Stimulated activated CD8-positive, alpha-beta memory T cell treated with anti-CD3 and anti-CD28 coated beads, Interleukin-7, amount 100 ng/mL, for 24 hours (primary cell): ENCODE results near the gene SAP30BP.

Experiments
- DNase-seq: peaks from one replicate; pipeline ENCODE4 v3.0.0-alpha.2; 2020; ENCODE audit warnings: low read depth

SAP30BP gene

DNA sequence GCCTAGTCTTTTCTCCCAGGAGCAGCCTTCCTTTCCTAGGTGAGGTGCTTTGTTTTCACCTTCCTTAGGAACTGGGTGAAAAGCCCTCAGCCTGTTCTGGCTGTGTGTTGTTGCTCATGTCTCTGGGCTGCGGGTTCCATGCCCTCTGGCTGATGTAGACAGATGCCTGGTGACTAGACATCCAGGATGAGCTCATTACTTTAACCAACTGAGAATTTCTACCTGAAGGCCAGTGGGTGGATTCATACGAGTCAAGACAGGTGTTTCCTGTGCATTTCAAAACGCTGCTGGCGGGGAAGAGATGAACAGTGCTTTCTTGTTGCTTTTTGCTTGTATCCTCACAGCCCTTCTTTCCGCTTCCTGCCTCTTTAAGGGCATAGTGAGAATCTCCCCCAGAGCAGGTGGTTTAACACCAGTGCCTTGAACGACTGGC is 22.3 kb downstream of the SAP30BP start:
- no peak for DNase-seq

DNA sequence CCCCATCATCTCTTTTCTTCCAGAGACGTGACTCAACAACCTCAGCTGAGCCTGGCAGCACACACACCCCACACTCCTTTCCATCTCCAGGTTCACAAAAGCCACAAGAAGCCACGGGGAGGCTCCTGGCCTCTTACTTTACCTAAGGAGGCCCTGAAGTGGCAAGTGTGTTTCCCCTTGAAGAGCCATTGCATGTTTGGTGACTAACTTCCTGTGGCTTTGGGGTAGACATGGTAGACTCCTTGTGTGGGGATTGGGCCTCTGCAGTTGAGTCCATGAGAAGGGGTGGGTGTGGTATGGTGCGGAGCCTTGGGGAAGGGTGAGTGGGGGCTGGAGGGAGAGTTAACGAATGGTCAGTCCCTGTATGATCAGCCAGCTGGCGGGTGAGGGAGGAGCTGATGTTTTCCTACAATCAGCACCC is 24.2 kb downstream of the SAP30BP start:
- no peak for DNase-seq

GRCh38 chr17:75691801-75692626 is 24.9 kb downstream of the SAP30BP start:
- no peak for DNase-seq

GRCh38 chr17:75692976-75693375 is 25.8 kb downstream of the SAP30BP start:
- no peak for DNase-seq

DNA sequence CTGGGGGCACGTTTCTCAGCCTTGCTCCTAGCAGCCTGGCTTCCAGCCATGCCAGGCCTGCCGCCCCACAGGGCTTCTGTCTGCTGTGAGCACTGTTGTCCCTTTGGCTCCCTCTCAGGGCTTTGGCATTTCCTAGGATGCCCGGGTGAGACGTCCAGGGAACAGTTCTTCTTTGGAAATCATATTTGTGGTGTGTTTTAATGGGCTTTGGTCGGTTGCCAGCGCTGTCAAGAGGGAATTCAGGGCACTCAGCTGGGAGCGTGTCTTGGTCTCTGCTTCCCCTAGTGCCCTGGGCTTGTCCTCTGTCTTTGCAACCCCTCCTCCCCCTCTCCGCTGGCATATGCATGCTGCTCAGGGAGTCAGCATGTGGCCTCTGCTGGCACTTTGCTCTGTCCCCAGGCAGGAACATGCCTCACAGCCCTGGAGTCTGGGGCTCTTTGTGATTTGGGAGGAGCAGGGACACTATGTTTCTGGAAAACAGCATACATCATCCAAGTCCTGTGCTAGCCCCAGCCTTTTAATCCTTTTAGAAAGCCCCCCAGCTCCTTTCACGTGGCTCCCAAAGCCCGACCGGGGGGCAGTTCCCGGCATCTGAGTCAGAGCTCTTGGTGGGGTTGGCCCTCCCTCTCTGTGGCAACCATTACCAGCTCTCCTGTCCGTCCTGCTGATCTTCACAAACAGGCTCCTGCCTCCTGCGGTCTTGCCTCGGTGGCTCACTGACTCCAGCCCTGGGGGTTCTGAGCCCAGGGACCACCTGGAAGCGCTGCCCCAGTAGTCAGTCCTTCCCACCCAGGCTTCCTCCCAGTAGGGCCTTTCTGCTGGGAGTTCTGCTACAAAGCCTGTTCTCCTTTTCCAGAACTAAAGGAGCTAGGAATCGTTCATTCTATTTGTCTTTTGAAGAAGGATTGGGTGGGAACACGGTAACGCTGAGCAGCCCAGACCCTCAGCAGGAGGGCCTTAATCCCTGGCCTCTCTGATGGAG is 26.7 kb downstream of the SAP30BP start:
- no peak for DNase-seq

GRCh38 chr17:75694536-75694935 is 27.4 kb downstream of the SAP30BP start:
- no peak for DNase-seq

GRCh38 chr17:75695141-75695829 is 28.1 kb downstream of the SAP30BP start:
- no peak for DNase-seq

GRCh38 chr17:75695830-75696271 is 28.7 kb downstream of the SAP30BP start:
- DNase-seq = no peak

DNA sequence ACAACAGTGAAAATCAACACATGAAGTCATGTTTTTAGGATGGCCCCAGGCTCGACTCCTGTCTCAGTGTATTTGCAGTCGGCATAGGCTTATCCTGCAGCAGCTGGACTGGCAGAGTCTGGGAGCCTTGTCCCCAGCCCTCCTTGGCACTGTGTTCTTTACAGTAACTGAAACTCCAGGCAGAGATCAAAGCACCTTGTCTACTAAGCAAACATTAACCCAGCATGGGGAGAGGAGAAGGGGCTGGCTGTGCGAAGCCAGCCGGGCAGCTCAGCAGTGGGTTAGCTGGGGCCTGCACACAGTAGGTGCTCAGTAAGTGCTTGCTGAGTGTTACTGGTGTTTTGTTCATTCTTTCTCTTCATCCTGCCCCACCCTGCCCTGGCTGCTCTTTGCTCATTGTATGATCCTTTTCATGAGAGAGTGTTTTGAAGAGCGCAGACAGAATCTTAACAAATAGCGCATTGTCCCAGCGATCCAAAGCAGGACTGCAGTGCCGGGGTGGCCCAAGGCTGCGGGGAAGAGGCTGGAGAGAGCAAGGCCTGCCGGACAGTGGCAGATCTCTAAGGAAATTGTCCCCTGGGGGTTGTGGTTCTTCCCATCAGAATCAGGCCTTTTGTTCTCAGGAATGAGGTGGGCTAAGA is 30.6 kb downstream of the SAP30BP start:
- DNase-seq = no peak

GRCh38 chr17:75698659-75699058 is 31.5 kb downstream of the SAP30BP start:
- no peak for DNase-seq

- DNase-seq = no peak
Observed at GRCh38 chr17:75701288-75701687, 34.1 kb downstream of the SAP30BP start.

GRCh38 chr17:75703191-75703590 is 36.1 kb downstream of the SAP30BP start:
- no peak for DNase-seq

- no peak for DNase-seq
Observed at GRCh38 chr17:75703591-75703990, 36.5 kb downstream of the SAP30BP start.

- no peak for DNase-seq
Observed at GRCh38 chr17:75704963-75705875, 38.1 kb downstream of the SAP30BP start.

DNA sequence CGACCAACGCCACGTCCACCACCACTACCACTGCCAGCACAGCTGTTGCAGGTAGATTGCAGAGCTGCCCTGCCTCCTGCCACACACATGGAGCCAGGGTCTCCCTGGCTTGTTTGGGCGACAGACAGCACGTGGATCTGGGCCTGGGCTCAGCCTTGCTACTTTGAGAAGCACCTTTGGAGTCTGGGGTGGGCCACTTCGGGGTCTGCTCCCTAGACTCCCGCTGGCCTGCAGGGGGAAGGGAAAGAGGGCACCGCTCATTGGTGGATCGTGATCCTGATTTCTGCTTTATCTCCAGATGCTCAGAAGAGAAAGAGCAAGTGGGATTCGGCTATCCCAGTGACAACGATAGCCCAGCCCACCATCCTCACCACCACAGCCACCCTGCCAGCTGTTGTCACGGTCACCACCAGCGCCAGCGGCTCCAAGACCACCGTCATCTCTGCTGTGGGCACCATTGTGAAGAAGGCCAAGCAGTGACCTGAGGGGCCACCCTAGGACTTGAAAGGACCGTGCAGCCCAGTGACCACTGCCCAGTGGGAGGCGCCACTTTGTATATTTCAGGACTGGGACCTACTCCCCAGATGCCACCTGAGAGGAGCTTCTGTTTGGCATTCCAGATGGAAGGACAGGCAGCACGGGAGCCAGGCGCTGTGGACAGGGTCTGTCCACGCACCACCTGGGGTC is 39.0 kb downstream of the SAP30BP start:
- DNase-seq = no peak

- DNase-seq = no peak
Observed at GRCh38 chr17:75707079-75707571, 40.0 kb downstream of the SAP30BP start.

DNA sequence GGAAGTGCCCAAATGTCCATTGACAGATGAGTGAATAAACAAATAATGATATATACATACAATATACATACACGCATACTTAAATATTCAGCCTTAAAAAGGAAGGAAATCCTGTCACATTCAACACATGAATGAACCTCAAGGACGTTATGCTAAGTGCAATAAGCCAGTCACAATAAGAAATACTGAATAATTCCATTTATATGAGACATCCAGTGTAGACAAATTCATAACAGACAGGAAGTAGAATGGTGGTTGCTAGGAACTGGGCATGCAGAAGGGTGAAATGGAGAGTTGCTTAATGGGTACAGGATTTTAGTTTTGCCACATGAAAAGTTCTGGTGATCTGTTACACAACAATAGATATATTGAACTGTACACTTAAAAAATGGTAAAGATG is 45.3 kb downstream of the SAP30BP start:
- no peak for DNase-seq

GRCh38 chr17:75719732-75720131 is 52.6 kb downstream of the SAP30BP start:
- no peak for DNase-seq

GRCh38 chr17:75720656-75721462 is 53.7 kb downstream of the SAP30BP start, which contains the start of gene ITGB4:
Gene ITGB4 (plus strand): TSS chr17:75721459. CDS start chr17:75724704, 3,245 bp downstream.
- no peak for DNase-seq
